ENCODE data around the gene PINLYP. TPM values are rescaled to one million over a fixed set of nuclear protein-coding genes. Genes with fewer than 3 reads are reported as not detected.

The PINLYP gene
- total and polyA plus RNA-seq, 2 donors (not counting 3 experiments of a cell fraction or from before 2014, with no cell fraction given), result 5.5 TPM

- no peaks in the 10 kb centered on the region for H3K27me3 ChIP-seq (ENCODE audit: control insufficient read depth in 2 of 2, insufficient read depth in 2 of 2, low read length in 2 of 2)
- H3K4me3 ChIP-seq (replicated peaks in 1 of 3; ENCODE audit: insufficient read depth in 1 of 3, low read depth in 1 of 3, low read length in 3 of 3), result no peak overlapping the region
- no peaks in the 10 kb centered on the region for H3K9me3 ChIP-seq (replicated peaks; ENCODE audit: control insufficient read depth, insufficient read depth, low read length)
- no peak overlapping the region for H3K4me2 ChIP-seq (ENCODE audit: insufficient read depth, low read length)
- H3K4me1 ChIP-seq (ENCODE audit: control insufficient read depth, extremely low read depth, insufficient read depth, low read length), result no peaks in the 10 kb centered on the region
- H3K9me1 ChIP-seq (replicated peaks; ENCODE audit: control insufficient read depth, extremely low read depth, insufficient read depth, low read length), result no peaks in the 10 kb centered on the region
- no peaks in the 10 kb centered on the region for H4K20me1 ChIP-seq (replicated peaks; ENCODE audit: control insufficient read depth, extremely low read depth, insufficient read depth, low read length)
- no peaks in the 10 kb centered on the region for H3K79me2 ChIP-seq (ENCODE audit: control insufficient read depth, insufficient read depth, low read length)
- peaks cover 0 to 7% of the 10 kb centered on the region in 2 experiments for H3K36me3 ChIP-seq (ENCODE audit: control insufficient read depth in 2 of 2, extremely low read depth in 1 of 2, insufficient read depth in 2 of 2, low read length in 2 of 2)
- intact Hi-C loops (cut with micrococcal nuclease) (no loop called here), dilution Hi-C loops (cut with MboI; ENCODE audit: extremely low pct_ligation_motif_present, low sequenced_read_pairs) (no loop called here)
- DNase-seq (ENCODE audit: low read depth, low spot score) (no peak), FAIRE-seq (no peak)
- no peak overlapping the region for H2AFZ ChIP-seq (ENCODE audit: low read depth, low read length)
- ChIA-PET CTCF (interaction anchor here (0.8 to 2.8 kb wide), 4 partner anchors 10 to 31 kb away, joined by 3 to 20 read pairs (median 3); partner anchors contain the start of genes IRGQ, PINLYP and XRCC1), POLR2A (no interaction called here)
- TF ChIP-seq FOS (IDR thresholded peaks at IDR 0.05; ENCODE audit: borderline replicate concordance, insufficient read depth, low read length), result no peak
- no peak for TF ChIP-seq GATA2 (IDR thresholded peaks at IDR 0.05; ENCODE audit: insufficient read depth, insufficient read length, low read depth, low read length)
- no peak for TF ChIP-seq MYC (IDR thresholded peaks at IDR 0.05; ENCODE audit: low read depth, low read length)
- no peak for TF ChIP-seq MAX (IDR thresholded peaks at IDR 0.05; ENCODE audit: insufficient read depth, insufficient read length)
- no peak for TF ChIP-seq CTCF (IDR thresholded peaks at IDR 0.05; ENCODE audit: extremely low read depth in 1 of 2, insufficient read depth in 1 of 2, low read depth in 1 of 2, low read length in 2 of 2)
- no peak for TF ChIP-seq POLR2A (IDR thresholded peaks at IDR 0.05; ENCODE audit: low read depth, low read length)
- TF ChIP-seq POLR2AphosphoS5 (IDR thresholded peaks at IDR 0.05; ENCODE audit: insufficient read depth, low read depth, low read length), result no peak
- TF ChIP-seq EZH2 (IDR thresholded peaks at IDR 0.05; ENCODE audit: borderline replicate concordance, low read depth, low read length, severe bottlenecking), result no peak
- TF ChIP-seq JUN (IDR thresholded peaks at IDR 0.05; ENCODE audit: borderline replicate concordance, insufficient read depth, insufficient read length, low read depth), result no peak
- no peak overlapping the region for H3K9ac ChIP-seq (replicated peaks; ENCODE audit: extremely low read depth, insufficient read depth, low read length)
- H3K27ac ChIP-seq (ENCODE audit: insufficient read depth, low read depth, low read length), result no peak overlapping the region
- BruUV-seq (replicated peaks), result no TSS peak
Observed at GRCh38 chr19:43564800-43565199, 10.8 kb upstream of the PINLYP start.

All from endothelial cell of umbilical vein (primary cell).